Neural cell (in vitro differentiated cells): Measurements from ENCODE around the gene PRRC2B. TPM values are rescaled to one million over a fixed set of nuclear protein-coding genes. Genes with fewer than 3 reads are reported as not detected.

Experiments
- H2AFZ ChIP-seq: fragments of 200-600, 300-800 bp; sonication (generic), shearing (Covaris generic); 2 replicates; pipeline ENCODE4 v1.6.0; 2014; ENCODE audit warnings: low read depth, mild to moderate bottlenecking, antibody characterized with exemption, low read length, moderate library complexity
- H3F3A ChIP-seq: fragments of 200-600 bp; shearing (Covaris generic); 2 replicates; pipeline ENCODE4 v1.6.1; 2016; ENCODE audit warnings: mild to moderate bottlenecking, moderate library complexity, mixed read lengths, antibody characterized with exemption, low read length; ENCODE audit not compliant: insufficient read depth, poor library complexity, severe bottlenecking
- H3K27ac ChIP-seq: fragments of 200-600, 300-800 bp; sonication (generic), shearing (Covaris generic); 2 replicates; pipeline ENCODE4 v1.5.1; 2014; ENCODE audit warnings: mild to moderate bottlenecking, low read length, moderate library complexity
- H3K27me3 ChIP-seq: fragments of 300-800, 200-600 bp; sonication (generic), shearing (Covaris generic); 2 replicates; pipeline ENCODE4 v1.6.0; 2014; ENCODE audit warnings: mild to moderate bottlenecking, low read depth, low read length, moderate library complexity; ENCODE audit not compliant: insufficient read depth
- H3K36me3 ChIP-seq: fragments of 300-800, 200-600 bp; sonication (generic), shearing (Covaris generic); 2 replicates; pipeline ENCODE4 v1.5.1; 2014; ENCODE audit warnings: mild to moderate bottlenecking, antibody characterized with exemption, low read length, moderate library complexity; ENCODE audit not compliant: insufficient read depth
- H3K4me2 ChIP-seq: fragments of 300-800, 200-600 bp; sonication (generic), shearing (Covaris generic); 2 replicates; pipeline ENCODE4 v1.6.0; 2014; ENCODE audit warnings: mild to moderate bottlenecking, low read length
- H3K4me3 ChIP-seq: fragments of 300-800, 200-600 bp; sonication (generic), shearing (Covaris generic); 2 replicates; pipeline ENCODE4 v1.5.1; 2014; ENCODE audit warnings: mild to moderate bottlenecking, low read length, moderate library complexity
- H3K79me2 ChIP-seq: fragments of 200-600 bp; shearing (Covaris generic); replicated peaks from 2 replicates; pipeline ENCODE4 v1.6.0; 2014; ENCODE audit warnings: mild to moderate bottlenecking, low read length, moderate library complexity; ENCODE audit not compliant: insufficient read depth
- H3K9ac ChIP-seq: fragments of 300-800, 200-600 bp; sonication (generic), shearing (Covaris generic); 2 replicates; pipeline ENCODE4 v1.6.1; 2016; ENCODE audit warnings: mild to moderate bottlenecking, low read length, mixed read lengths
- H3K9me2 ChIP-seq: fragments of 200-600 bp; shearing (Covaris generic); 2 replicates; pipeline ENCODE4 v1.6.1; 2016; ENCODE audit warnings: mild to moderate bottlenecking, low read length, mixed read lengths; ENCODE audit not compliant: insufficient read depth
- H3K9me3 ChIP-seq: fragments of 200-600, 300-800 bp; sonication (generic), shearing (Covaris generic); 2 replicates; pipeline ENCODE4 v1.6.1; 2016; ENCODE audit warnings: mild to moderate bottlenecking, mixed run types, low read length, moderate library complexity, mixed read lengths
- H4K20me1 ChIP-seq: fragments of 200-600 bp; shearing (Covaris generic); 2 replicates; pipeline ENCODE4 v1.6.1; 2016; ENCODE audit warnings: mild to moderate bottlenecking, mixed run types; ENCODE audit not compliant: insufficient read depth
- CTCF ChIP-seq: fragments of 450-650 bp; IDR thresholded peaks from 2 replicates; pipeline ENCODE4 v1.5.1; 2014; ENCODE audit warnings: antibody characterized with exemption, mild to moderate bottlenecking, moderate library complexity; ENCODE audit not compliant: poor library complexity, severe bottlenecking
- EP300 ChIP-seq: fragments of 450-650 bp; conservative IDR thresholded peaks from 2 replicates; pipeline ENCODE4 v1.6.1; 2014; ENCODE audit warnings: antibody characterized with exemption, mild to moderate bottlenecking, moderate library complexity; ENCODE audit not compliant: poor library complexity, severe bottlenecking
- EZH2 ChIP-seq: fragments of 200-600, 300-800 bp; shearing (Covaris generic), sonication (generic); IDR thresholded peaks from 2 replicates; pipeline ENCODE4 v1.6.1; 2014; ENCODE audit warnings: antibody characterized with exemption, low read length, borderline replicate concordance, mild to moderate bottlenecking; ENCODE audit not compliant: insufficient read depth, poor library complexity, severe bottlenecking
- MXI1 ChIP-seq: fragments of 450-650 bp; conservative IDR thresholded peaks from 2 replicates; pipeline ENCODE4 v1.6.1; 2014; ENCODE audit warnings: antibody characterized with exemption, mild to moderate bottlenecking; ENCODE audit not compliant: poor library complexity, severe bottlenecking
- POLR2AphosphoS5 ChIP-seq: IDR thresholded peaks from 2 replicates; pipeline ENCODE4 v1.6.1; 2012
- RAD21 ChIP-seq: fragments of 450-650 bp; conservative IDR thresholded peaks from 2 replicates; pipeline ENCODE4 v1.6.1; 2014; ENCODE audit warnings: antibody characterized with exemption, mild to moderate bottlenecking, moderate library complexity
- REST ChIP-seq: IDR thresholded peaks from 2 replicates; pipeline ENCODE4 v1.6.1; 2012; ENCODE audit warnings: borderline replicate concordance
- SMC3 ChIP-seq: fragments of 450-650 bp; conservative IDR thresholded peaks from 2 replicates; pipeline ENCODE4 v1.6.1; 2014; ENCODE audit warnings: antibody characterized with exemption, mild to moderate bottlenecking, moderate library complexity; ENCODE audit not compliant: poor library complexity
- TAF1 ChIP-seq: IDR thresholded peaks from 2 replicates; pipeline ENCODE4 v1.6.1; 2012; ENCODE audit warnings: low read depth
- polyA plus RNA-seq: library from polyadenylated mRNA; depleted of rRNA; stranded (reverse); fragments of >200 nt; gene quantifications from 2 replicates; pipeline ENCODE4 v1.2.3, GENCODE V29; 2014

Gene PRRC2B
- polyA plus RNA-seq, 1 donor from 2014 or later, result 89.5 TPM

GRCh38 chr9:131534721-131535237 lies 140.9 kb downstream of the PRRC2B start:
- Histone ChIP-seq H3K36me3 (no peaks in the 10 kb centered on the region), H4K20me1 (no peaks in the 10 kb centered on the region), H3K4me3 (no peak overlapping the region), H3K9me2 (no peaks in the 10 kb centered on the region), H3K27ac (no peak overlapping the region), H3K9me3 (no peaks in the 10 kb centered on the region), H3K4me2 (no peak overlapping the region), H2AFZ (no peak overlapping the region), H3K9ac (no peak overlapping the region), H3K27me3 (no peaks in the 10 kb centered on the region), H3F3A (no peaks in the 10 kb centered on the region), H3K79me2 (peaks cover 3% of the 10 kb centered on the region)
- TF ChIP-seq MXI1 (no peak), EZH2 (no peak), EP300 (no peak), CTCF (no peak), SMC3 (no peak), RAD21 (no peak), POLR2AphosphoS5 (no peak), TAF1 (no peak), REST (no peak)

GRCh38 chr9:131537946-131538345 lies 144.1 kb downstream of the PRRC2B start:
- H3K9ac ChIP-seq, result no peak overlapping the region
- no peaks in the 10 kb centered on the region for H3F3A ChIP-seq
- no peaks in the 10 kb centered on the region for H3K9me2 ChIP-seq
- no peaks in the 10 kb centered on the region for H3K79me2 ChIP-seq
- H3K27me3 ChIP-seq, result no peaks in the 10 kb centered on the region
- TF ChIP-seq TAF1 (no peak), CTCF (no peak), EZH2 (no peak)
- H3K27ac ChIP-seq, result no peak overlapping the region
- no peaks in the 10 kb centered on the region for H3K9me3 ChIP-seq
- H3K4me3 ChIP-seq, result no peak overlapping the region
- no peaks in the 10 kb centered on the region for H4K20me1 ChIP-seq
- H3K36me3 ChIP-seq, result no peaks in the 10 kb centered on the region
- H3K4me2 ChIP-seq, result no peak overlapping the region
- H2AFZ ChIP-seq, result no peak overlapping the region
